ENCODE data around the gene GPX6.
"Not testable (repeated sequence)": the region's sequence is repeated elsewhere in the genome, so short reads cannot be mapped to it uniquely, and the experiment has no call there.

GPX6 gene

GRCh38 chr6:28525496-28526039 is 10.0 kb upstream of the GPX6 start, which contains the start of gene GPX5:
GPX5 (plus strand) TSS chr6:28525881; CDS start chr6:28526014, 133 bp downstream.
- DNase-seq (ENCODE audit: low spot score) = no peak

DNA sequence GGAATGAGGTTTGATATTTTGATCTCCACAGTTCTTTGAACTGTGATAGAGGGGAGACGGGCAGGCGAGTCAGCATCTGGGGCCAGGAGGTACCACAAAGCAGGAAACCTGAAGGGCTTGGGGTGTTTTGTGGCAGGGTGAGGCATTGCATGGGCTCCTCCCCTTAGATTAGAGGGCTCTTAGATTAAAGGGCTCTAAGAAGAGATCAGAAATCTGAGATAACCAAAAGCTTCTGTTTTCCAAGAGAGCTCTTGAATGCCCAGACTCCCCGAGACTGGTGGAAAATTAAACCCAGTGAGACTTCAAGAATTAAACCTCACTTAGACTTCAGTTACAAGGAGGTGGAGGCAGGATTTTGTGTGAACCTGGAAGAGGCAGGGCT is 7.6 kb upstream of the GPX6 start:
- DNase-seq (ENCODE audit: low spot score) = no peak

- DNase-seq (ENCODE audit: low spot score) = no peak
Observed at GRCh38 chr6:28522594-28523240, 7.1 kb upstream of the GPX6 start.

DNA sequence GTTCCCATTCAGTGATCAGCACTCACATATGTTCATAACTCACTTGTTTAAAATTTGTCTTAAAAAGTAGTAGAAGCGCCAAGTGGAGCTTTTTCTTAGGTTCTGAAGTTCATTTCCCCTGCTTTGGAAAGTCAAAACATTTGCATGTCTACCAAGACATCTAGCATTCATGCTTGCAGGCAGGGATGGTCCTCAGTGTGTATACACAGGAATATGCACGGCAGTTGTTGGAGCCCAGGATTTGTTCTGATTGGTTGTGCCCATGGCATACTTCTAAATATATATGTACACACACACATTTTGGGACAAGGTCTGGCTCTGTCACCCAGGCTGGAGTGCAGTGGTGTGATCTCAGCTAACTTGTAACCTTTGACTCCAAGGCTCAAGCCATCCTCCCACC is 2.4 kb upstream of the GPX6 start:
- DNase-seq (ENCODE audit: low spot score) = no peak

- DNase-seq (ENCODE audit: low spot score) = not testable (repeated sequence)
Observed at GRCh38 chr6:28512387-28512786, 3.2 kb downstream of the GPX6 start.

- DNase-seq (ENCODE audit: low spot score) = no peak
Observed at GRCh38 chr6:28511628-28512300, 3.8 kb downstream of the GPX6 start.

- DNase-seq (ENCODE audit: low spot score) = no peak
Observed at GRCh38 chr6:28506807-28507475, 8.7 kb downstream of the GPX6 start.

DNA sequence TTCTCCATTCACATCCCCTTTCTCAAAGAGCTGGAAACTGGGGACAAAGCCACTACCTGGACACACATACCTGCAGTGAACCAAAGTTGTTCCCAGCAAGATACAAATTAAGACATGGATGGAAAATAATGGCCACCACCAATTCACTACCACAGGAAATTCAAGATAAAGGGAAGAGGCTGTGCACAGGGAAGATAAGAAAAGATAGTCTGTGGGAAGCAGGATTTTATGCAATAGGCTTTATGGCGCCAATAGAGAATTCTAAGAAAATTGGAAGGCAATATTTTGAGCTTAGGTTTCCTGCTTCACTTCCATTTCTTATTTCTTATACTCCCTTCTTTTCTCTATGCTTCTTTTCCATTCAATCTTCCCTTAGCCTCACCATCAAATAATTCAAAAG is 9.9 kb downstream of the GPX6 start:
- DNase-seq (ENCODE audit: low spot score) = no peak

- not testable (repeated sequence) for DNase-seq (ENCODE audit: low spot score)
Observed at GRCh38 chr6:28502709-28503305, 12.8 kb downstream of the GPX6 start.

GRCh38 chr6:28502136-28502535 is 13.5 kb downstream of the GPX6 start:
- DNase-seq (ENCODE audit: low spot score) = not testable (repeated sequence)

GRCh38 chr6:28501259-28501658 is 14.3 kb downstream of the GPX6 start:
- no peak for DNase-seq (ENCODE audit: low spot score)

DNA sequence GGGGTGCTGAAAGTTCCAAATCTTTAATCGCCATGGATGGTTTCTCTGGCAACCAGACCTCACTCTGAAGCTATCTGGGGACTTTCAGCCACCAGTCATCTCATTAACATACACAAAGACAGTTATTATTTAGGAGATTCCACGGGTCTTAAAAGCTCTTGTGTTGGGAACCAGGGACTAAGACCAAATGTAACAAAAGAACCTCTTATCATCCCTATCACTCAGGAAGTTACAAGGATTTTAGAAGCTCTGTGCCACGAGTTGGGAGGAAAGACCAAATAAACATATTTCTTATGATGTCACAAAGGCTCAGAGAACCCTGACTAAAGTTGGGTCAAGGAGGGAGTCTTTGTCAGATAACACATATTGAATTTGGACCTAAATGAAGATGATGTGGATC is 17.7 kb downstream of the GPX6 start:
- DNase-seq (ENCODE audit: low spot score) = no peak

DNA sequence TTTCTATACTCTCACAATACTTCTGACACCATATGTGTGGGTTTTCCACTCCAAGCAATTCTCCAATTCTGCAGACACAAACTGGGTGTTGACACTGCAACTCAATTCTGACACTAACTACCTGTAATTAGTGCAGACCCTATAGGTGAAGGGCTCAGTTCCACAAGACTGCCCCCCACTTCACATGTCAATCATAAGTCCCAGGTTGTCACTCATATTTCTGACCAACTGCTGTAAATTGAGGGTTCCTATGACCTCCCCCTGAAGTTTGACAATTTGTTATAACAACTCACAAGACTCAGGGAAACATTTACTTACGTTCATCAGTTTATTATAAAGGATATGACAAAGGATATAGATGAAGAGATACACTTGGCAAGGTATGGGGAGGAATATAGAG is 18.3 kb downstream of the GPX6 start:
- no peak for DNase-seq (ENCODE audit: low spot score)

DNA sequence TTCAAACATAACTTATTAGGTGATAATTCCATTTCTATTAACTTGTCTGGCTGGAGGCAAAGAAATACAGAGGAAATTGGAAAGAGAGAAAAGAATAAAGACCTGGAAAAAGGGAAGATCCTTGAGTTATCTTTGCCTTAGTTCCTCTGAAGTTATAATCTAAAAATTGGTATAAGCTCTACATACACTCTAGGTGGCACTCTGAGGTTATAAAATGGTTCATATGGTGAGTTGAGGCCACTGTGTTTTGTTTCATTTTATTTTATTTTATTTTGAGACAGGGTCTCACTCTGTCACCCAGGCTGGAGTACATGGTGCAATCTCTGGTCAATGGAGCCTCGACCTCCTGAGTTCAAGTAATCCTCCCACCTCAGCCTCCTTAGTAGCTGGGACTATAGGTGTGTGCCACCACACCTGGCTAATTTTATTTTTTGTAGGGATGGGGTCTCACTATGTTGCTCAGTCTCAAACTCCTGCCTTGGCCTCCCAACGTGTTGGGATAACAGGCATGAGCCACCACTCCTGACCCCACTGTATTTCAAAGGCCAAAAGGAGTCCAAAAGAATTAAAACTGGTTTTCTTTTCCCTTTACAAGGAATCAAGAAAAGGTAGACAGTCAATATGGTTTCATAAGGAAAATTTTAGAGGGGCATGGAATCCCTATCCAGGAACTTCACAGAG is 19.4 kb downstream of the GPX6 start:
- no peak for DNase-seq (ENCODE audit: low spot score)

DNA sequence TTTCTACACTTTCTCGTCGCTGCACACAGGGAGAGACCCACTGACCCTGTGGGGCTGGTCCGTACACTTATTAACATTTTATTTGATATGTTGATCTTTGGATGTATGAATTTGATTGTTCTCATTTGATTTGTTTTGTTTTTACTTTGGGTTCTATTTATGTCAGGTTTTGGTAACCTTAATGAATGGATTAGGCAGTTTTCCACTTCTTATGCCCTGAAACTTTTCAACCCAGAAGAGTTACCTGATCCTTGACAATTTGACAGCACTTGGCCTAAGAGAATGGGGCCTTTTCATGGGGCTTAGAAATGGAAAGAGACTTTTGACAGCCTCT is 23.6 kb downstream of the GPX6 start:
- DNase-seq (ENCODE audit: low spot score) = no peak

DNA sequence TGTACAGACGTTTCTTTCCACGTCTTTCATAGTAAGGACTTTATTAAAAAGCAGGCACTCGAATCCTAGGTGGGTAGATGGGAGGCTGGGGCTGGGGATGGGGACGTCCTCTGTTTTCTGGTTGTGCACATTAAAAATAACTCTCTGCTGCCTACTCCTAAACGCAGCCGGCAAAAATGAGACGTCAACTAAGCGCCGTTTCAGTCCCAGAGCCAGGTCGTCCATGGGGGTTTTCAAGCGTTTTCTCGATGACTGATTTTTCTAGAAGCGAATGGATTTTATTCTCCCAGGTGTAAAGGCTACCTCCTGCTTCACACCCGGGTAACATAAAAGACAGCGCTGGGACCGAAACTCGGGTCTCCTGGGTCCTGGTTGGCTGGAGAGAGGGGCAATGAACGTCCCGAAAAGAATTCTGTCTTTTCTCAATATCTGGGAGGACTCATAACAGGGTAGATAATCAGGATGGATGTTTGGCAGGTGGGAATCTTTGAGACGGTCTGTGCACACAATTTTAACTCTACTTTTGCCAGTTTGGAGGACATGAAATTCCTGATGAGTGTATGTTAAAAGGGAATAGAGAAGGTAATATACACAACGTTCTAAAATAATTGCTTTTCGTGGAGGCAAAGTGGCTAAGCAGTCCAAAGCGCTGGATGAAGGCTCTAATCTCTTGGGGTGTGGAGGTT is 25.2 kb downstream of the GPX6 start:
- no peak for DNase-seq (ENCODE audit: low spot score)

GRCh38 chr6:28489366-28490204 is 26.0 kb downstream of the GPX6 start:
- DNase-seq (ENCODE audit: low spot score) = peak; percentile 19

- no peak for DNase-seq (ENCODE audit: low spot score)
Observed at GRCh38 chr6:28488916-28489365, 26.7 kb downstream of the GPX6 start.

DNA sequence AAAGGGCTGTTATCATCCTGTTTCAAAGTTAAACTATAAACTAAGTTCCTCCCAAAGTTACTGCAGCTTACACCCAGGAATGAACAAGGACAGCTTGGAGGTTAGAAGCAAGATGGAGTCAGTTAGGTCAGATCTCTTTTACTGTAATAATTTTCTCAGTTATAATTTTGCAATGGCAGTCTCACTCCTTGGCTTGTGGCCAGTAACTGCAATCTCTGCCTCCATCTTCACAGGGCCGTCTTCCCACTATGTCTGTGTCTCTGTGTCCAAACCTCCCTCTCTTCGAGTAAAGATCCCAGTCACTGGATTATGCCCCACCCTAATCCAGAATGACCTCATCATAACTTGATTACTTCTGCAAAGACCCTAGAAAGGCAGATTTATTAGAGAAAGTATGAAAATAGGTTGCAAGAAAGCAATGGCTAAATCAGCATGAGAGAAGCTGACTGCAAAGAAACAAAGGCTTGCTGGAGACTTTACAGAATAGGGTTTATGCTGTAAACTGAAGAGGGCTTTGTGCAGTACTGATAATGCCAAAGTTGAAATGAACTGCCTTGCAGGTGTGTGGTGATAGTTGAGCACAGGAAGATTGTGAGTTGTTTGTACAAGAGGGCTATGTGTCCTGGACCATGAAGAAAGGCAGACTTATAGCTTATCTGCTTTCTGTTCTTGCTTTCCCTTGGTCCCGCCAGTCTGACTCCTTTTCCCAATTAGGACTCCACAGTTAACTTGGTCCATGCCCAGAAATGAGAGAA is 28.4 kb downstream of the GPX6 start:
- no peak for DNase-seq (ENCODE audit: low spot score)

- no peak for DNase-seq (ENCODE audit: low spot score)
Observed at GRCh38 chr6:28486533-28486932, 29.1 kb downstream of the GPX6 start.

Measured in hepatic stellate cell (primary cell).